GM12801 (cell line): Measurements from ENCODE around the gene EXOC2.

ENCODE experiments used
- CTCF ChIP-seq: IDR thresholded peaks from one replicate; pipeline ENCODE4 v1.5.1; 2011; ENCODE audit warnings: control low read depth; ENCODE audit not compliant: insufficient read length; ENCODE audit errors: extremely low read depth

EXOC2 gene

GRCh38 chr6:506920-507622 lies 185.9 kb downstream of the EXOC2 start:
- no peak for TF ChIP-seq CTCF

GRCh38 chr6:506508-506907 lies 186.4 kb downstream of the EXOC2 start:
- no peak for TF ChIP-seq CTCF

- no peak for TF ChIP-seq CTCF
These were observed 187.6 kb downstream of the EXOC2 start for GRCh38 chr6:505374-505773.

- no peak for TF ChIP-seq CTCF
These were observed 188.4 kb downstream of the EXOC2 start for GRCh38 chr6:504446-504980.

GRCh38 chr6:503610-504362 lies 189.2 kb downstream of the EXOC2 start:
- no peak for TF ChIP-seq CTCF

- TF ChIP-seq CTCF: no peak
These were observed 190.2 kb downstream of the EXOC2 start for GRCh38 chr6:502761-503160.

- TF ChIP-seq CTCF: no peak
These were observed 190.9 kb downstream of the EXOC2 start for GRCh38 chr6:501891-502601.
